HT-29 (cell line): Measurements from ENCODE around the gene SPTLC2. TPM values are rescaled to one million over a fixed set of nuclear protein-coding genes. Genes with fewer than 3 reads are reported as not detected.

Source experiments
- DNase-seq: peaks from one replicate; pipeline ENCODE4 v3.0.0-alpha.2; 2015; ENCODE audit warnings: low spot score
- total RNA-seq: library from RNA; depleted of rRNA; stranded (reverse); fragments of >200 nt; shearing (Covaris generic); gene quantifications from 2 replicates; pipeline ENCODE4 v1.2.3, GENCODE V29; 2014

SPTLC2 gene
- total RNA-seq, 1 experiment from 2014 or later = 28.0 TPM

DNA sequence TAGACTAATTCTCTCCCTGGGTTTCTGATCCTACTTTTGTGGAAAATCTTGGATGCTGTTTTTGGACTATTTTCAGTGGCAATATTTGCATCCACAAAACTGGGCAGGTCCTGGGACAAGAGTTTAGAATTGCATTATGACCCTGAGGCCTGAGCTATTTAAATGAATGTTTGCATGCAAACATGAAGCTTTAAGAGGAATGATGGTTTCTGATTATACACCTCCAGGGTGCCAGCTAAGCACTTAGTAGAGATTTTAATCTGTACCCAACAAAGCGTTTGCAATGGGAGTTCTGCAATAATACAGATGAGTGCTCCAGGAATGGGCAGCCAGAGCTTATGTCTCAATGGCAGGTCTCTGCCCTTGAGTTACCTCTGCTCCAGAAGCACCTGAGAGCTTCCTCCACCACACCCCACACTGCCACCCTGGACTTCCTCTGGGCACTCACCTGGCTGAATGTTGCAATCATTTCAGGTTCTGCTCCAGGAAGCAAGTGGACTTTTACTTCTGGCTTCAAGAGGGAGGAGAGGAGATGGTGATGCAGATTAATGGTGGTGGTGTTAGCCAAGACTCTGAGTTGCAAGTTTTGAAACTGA lies 6.0 kb upstream of the SPTLC2 start:
- DNase-seq = peak; percentile 80

DNA sequence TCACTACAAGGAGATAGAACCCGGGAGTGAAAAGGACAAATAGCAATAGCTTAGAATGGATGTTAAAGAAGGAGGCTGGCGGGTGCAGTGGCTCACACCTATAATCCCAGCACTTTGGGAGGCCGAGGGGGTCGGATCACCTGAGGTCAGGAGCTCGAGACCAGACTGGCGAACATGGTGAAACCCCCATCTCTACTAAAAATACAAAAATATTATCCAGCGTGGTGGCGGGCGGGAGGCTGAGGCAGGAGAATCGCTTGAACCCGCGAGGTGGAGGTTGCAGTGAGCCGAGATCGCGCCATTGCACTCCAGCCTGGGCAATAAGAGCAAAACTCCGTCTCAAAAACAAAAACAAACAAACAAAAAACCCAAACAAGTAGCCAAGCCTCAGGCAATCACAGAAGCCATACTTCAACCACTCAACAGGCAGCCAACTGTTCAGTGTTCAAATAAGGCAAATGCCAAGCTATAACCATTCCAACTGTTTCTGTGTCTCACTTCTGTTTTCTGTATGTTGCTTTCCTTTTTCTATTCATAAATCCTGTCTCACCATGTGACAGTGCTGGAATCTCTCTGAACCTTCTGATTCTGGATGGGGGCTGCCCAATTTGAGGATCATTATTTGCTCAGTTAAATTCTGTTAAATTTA lies 3.9 kb upstream of the SPTLC2 start:
- no peak for DNase-seq

DNA sequence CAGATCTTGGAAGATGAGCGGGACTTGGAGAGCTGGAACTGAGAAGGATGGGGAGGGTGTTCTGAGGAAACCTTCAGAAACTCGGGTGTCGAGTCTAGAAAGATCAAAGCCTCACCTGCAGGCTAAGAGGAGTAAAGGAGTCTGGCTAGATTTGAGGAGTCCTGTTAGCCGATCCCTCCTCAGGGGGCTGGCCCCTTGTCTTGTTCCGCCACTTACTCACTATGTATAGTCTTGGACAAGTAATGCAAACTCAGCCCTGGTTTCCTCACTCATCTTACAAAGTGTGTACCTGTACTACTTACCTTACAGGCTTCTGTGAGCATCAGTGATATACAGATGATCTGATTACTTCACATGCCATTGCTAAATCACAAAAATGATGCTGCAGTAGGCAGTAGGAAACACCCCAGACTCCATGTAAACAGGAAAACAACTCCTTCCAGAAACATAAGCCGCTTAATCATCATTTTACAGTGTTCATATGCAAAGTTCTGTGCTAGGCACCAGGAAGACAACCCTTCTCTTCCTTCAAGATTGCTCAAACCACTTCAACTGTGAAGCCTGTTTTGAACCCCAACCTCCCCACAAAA lies 2.0 kb upstream of the SPTLC2 start:
- no peak for DNase-seq

DNA sequence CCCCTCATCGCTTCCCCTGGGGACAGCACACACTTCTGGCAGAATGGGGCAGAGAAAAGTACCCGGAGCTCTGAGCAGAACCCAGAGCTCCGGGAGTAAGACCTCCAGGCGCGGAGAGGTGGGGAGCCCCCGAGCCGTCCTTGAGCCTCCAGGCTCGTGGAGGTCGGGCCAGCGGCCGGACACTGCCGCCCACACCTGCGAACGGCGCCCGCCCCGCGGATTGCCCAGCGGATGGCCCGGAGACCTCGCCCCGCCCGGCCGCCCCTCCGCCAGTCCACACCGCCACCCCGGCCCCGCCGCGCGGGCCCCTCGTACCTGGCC lies 344 bp downstream of the SPTLC2 start:
- no peak for DNase-seq

DNA sequence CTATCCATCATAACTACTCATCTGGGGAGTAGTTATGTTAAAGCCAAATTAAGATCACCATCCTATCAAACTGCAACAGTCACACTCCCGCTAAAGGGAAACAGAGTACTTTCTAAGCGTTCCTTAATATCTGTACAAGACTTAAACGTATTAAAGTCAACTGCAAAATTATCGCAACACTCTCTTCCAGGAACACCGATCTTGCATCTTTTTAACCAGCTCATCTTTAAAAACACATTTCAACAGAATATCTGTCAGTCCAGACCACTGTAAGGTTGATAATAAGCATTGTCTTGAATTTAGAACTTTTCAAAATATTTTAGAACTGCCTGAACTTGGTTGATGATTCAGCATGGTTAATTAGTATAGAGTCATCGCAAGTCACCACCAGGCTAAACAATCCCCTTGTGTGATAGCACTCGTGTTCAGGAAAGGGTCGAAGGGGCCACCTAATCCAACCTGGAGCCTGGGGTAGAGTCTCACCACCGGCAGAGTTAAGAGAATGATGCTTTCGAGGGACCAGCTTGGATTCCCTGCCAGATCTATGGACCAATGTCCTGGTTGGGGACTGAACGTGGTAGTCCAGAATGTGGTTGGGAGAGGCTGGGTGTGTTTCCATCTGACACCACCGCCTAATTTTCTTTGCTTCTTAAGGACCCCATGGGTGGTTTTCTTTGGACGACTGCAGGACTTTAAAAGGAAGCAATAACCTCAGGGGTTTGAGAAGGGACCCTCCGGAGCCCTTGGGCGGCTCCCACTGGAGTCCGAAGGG lies 890 bp downstream of the SPTLC2 start:
- peak; percentile 47 for DNase-seq

DNA sequence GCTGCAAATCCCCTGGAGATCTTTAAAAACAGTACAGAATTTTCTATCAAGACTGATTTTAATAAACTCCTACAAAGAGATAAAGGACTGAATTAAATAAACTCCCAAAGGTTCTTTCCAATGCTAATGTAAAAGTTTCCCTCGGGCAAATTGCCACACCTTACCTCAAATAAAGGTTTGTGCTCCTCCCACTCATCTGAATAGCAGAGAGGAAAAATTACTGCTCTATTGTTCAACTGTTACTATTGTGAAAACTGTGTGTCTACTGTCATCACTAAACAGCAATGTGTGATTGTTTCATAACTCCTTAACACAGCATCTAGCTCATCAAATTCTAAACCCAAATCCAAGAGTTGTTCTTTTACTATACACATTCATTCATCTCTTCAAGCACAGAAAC lies 3.2 kb downstream of the SPTLC2 start:
- no peak for DNase-seq

DNA sequence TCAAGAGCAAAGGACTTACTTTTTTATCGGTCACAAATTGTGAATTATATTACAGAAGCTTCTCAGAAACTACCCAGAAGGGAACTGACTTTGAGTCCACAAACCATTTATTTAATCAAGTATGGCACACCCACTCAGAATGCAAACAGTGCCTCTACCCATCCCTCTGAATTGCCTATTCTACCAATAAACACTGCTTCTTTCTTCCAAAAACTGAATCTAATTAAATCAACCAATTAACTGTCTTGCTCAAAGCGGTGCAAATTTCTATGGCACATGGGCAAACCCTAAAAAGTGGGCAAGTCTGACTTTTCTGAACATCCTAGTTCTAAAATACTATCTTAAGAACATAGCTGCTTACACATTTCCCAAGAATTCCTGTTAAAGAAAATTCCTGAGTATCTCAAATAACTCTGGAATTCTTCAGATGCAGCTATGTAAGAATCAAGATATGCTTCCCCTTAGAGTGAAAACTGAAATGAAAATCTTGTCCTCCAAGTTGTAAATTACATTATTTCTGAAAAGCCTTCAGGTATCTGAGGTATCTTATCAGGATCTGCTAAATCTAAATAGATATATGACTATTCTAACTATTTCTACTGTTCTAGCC lies 4.3 kb downstream of the SPTLC2 start:
- DNase-seq = no peak

DNA sequence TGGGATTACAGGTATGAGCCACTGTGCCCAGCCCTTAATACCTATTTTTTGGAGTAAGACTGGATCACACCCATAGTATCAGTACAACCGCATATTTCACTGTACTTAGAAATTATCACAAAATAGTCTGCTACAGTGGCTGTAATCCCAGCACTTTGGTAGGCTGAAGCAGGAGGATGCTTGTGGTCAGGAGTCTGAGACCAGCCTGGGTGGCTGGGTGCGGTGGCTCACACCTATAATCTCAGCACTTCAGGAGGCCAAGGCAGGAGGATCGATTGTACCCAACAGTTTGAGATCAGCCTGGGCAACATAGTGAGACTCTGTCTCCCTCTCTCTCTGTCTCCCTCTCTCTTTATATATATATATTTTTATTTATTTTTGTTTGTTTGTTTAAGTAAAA lies 5.9 kb downstream of the SPTLC2 start:
- DNase-seq = no peak

DNA sequence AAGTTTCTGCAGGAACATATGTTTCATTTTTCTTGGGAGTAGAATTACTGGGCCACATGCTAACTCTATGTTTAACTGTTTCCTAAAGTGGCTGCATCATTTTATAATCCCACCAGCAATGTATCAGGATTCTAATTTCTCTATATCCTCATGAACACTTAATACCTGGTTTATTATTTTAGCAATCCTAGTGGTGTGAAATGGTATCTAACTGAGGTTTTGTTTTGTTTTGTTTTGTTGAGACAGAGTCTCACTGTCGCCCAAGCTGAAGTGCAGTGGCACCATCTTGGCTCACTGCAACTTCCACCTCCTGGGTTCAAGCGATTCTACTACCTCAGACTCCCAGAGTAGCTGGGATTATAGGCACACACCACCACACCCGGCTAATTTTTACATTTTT lies 6.5 kb downstream of the SPTLC2 start:
- no peak for DNase-seq

DNA sequence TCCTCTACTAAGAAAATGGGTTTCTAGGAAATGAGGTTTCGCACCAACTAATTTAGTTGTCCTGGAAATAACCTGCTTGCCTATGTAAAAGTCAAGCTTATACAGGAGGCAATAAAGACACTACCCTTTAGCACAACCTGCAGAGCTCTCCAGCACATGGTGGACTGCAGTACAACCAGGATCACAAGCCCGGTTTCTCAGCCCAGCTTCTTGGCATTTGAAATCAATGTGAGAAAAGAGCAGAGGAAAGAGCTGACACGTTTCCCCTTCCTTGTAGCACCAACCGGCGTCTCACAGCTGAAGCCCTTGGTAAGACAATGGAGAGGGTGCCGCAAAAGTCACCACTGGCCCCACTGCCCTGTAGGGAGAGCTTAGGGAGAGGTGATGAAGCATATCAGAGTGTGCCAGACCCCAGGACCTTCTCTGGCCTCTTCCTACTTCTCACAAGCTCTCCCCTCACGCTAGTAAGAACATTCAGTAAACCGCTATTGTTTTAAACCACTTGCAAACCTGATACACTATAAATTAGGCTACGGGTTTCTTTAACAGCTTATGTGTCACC lies 8.6 kb downstream of the SPTLC2 start:
- DNase-seq = no peak

DNA sequence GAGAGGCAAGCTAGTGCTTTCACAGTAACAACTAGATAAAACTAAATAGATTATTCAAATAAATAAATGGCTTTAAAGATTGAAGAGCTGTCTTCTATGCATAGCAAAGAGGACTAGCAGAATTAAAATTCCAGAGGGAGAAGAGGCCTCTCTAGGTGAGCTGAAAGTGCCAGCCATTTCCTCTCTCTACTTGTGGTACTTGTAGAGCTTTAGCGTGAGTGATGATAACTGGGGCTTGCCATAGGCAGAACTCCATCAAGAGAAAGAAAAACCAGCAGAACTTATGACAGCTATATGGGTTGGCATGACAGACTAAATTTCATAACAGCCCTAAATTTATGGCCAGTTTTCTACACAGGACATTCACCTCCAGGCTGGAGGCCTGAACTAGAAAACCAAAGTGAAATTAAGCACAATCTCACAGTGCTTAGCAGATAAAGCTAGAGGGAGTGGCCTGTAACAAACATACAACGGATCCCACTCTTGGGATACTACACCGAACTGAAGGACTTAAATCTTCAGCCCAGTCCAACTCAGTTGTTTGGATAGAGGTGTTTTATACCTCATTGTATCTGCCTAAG lies 11.0 kb downstream of the SPTLC2 start:
- no peak for DNase-seq

DNA sequence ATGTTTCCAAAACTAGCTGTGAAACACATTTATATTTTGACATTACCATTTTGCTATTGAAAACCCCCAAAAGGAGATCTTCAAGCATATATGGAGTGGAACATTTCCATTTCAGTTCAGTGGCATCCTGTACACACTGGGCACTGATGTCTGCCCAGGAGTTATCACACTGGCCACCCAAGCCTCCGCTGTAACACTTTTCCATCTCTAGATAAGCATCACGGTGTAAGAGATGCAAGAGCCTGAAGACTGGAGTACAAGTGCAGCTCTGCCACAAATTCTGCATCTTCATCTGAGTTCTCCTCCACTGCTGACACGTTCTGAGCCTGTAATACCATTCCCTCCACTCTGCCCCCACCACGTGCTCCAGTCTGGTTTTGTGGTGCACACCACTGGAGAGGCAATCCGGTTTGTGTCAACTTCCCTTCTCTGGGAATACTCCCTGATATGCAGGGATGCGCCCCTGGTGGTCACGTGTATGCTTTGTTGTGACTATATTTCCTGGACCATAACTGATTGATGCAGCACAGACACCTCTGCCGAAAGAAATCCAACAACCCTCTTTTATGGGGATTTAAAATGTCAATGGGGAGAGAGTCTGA lies 12.7 kb downstream of the SPTLC2 start:
- DNase-seq = peak; percentile 41

DNA sequence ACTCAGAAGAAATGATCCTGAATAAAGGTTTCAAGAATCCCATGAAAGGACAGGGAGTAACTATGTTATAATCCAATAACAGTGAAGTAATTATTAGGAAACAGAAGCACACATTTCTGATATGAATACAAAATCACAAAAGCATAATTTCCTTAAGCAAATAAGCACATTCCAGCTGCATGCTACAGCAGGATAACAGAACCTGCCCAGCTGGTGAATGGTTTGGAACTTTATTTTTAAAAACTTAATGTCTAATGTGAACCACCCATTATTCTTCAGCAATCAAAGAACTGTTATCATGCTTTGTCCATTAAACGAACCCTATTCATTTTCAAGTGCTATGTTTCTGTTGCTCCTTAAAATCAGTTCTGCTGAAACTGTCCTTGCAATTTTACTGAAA lies 13.4 kb downstream of the SPTLC2 start:
- DNase-seq = no peak

DNA sequence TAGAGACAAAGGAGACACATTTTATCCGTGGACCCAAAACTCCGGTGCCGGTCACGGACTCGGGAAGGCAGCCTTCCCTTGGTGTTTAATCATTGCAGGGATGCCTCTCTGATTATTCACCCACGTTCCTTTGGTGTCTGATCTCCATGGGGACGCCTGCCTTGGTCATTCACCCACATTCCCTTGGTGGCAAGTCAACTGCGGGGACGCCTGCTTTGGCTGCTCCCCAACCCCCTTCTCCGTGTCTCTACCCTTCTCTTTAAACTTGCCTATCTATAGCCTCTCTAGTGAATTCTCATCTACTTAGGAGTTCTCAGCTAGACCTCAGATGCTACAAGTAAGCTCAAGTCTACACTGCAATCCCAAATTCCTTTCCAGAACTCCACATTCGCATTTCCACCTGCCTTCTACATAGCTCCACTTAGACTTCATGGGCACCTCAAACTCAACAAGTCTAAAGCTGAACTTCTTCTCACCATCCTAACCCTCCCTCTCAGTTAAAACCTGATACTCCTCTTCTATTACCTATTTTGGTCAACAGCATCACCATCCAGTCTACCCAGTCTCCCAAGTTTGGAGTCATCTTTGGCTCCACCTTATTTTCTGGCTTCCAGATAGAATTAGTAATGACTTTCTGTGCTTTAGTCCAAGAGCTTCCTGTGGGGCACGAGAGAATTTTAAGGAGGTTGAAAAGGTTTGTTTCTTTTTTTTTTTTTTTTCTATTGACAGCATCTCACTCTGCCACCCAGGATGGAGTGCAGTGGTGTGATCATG lies 14.4 kb downstream of the SPTLC2 start:
- peak; percentile 54 for DNase-seq

DNA sequence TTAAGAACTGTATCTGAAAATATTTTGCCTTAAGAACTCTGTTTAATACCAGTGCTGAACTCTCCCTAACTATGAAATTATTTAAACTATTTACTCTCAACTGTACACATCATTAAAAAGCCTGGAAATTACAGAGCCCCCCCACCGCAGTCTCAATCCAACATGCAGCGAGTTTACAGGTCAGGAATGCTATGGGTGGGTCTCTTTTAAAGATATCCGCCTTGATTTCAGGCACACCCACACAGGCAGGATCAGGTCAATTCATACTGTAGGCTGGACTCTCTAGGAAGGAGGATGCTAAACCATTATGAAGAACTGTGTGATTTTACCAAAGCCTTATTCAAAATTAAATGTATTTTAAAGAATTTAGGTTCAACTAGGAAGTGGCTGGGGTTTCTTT lies 16.5 kb downstream of the SPTLC2 start:
- DNase-seq = peak; percentile 64

DNA sequence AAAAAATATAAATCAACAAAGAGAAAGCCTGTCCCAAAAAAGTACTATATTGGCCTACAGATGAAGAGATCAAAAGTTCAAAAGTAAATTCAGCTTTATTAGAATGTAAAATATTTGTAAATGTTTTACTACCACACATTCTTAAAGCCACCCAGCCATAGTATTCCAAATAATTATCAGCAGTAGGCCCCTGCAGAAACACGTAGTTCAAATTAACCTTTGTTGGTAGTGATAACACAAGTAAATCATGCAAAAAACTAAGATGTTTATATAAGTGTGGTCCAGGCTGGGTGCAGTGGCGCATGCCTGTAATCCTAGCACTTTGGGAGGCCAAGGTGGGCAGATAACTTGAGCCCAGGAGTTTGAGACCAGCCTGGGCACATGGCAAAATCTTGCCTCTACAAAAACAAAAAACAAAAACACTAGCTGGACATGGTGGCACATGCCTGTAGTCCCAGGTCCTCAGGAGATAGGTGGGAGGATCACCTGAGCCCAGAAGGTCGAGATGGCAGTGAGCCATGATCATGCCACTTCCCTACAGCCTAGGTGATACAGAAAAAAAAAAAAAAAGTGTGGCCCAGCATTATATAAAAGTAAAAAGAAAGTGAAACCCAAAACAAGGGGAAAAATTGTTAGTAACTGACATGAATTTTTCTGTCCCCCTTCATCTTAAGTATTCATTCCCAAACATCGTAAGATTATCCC lies 17.9 kb downstream of the SPTLC2 start:
- peak; percentile 38 for DNase-seq

DNA sequence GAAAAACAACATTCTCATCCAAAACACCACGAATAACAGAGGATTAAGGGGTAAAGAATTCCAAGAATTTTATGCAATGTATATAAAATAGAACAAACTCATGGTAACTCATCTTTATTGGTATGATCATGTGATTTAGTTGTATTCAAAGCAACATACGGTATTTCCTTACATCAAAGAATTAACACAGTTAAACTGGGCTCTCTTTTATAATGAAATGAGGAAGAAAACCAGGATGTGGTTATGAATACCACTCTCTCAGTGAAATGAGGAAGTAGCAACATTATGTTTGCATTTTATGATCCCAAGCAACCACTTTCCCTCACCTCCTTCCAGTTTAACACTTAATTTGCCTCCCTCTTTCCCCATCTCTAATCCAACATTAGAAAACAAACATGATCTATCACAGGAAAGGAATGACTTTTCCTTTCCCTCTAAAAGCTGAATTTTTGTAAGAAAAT lies 22.9 kb downstream of the SPTLC2 start:
- peak; percentile 78 for DNase-seq

DNA sequence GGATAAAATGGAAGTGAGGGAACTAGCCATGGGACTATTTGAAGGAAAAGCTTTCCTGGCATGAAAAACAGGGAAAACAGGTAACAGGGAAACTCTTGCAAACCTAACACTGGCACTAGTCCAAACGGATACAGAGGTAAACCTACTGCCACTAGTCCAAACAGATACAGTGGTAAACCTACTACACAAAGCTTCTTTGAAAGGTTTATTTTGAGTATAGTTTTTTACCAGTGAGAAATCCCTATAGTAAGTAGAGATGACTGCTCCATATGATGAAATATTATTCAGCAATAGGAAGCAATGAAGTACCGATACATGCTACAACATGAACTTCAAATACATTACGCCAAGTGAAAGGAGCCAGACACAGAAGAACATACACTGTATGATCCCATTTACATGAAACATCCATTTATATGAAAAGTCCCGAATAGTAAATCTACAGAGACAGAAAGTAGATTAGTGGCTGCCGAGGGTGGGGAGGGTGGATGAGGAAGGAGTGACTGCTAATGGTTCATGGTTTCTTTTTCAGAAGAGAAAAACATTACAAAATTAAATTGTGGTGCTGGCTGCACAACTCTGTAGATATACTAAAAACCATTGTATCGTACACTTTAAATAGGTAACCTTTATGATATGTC lies 25.5 kb downstream of the SPTLC2 start:
- DNase-seq = peak; percentile 83

DNA sequence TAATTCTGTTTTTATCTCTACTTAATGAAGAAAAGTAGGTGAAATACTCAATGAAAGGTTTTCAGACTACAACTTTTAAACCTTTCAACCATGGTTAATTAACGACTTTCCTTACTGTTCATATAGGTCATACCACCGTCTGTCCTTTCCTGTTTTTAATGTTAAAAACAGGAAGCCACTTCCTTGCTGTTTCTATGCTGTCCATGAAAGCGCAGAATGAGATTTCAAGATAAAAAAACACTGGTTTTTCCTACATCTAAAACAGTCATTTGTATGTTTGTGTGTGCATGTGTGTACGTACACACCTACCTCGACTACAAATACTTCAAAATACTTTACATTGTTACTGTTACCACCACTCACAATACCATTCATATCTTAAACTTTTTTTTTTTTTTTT lies 27.3 kb downstream of the SPTLC2 start:
- DNase-seq = peak; percentile 19
